GM23338 (cell line): ENCODE measurements around the gene F2. TPM values are rescaled to one million over a fixed set of nuclear protein-coding genes. Genes with fewer than 3 reads are reported as not detected.

ENCODE experiments used
- ATAC-seq: fragments of 200-7000 bp; cut with Tn5 transposase; 3 replicates; pipeline ENCODE4 v1.9.1; 2020
- DNase-seq: peaks from one replicate; pipeline ENCODE4 v3.0.0-alpha.2; 2015; ENCODE audit warnings: low spot score
- H2AFZ ChIP-seq: fragments of 200-600 bp; sonication (generic); 2 replicates; pipeline ENCODE4 v1.8.0; 2016; ENCODE audit warnings: antibody characterized with exemption, mild to moderate bottlenecking, moderate library complexity
- H3F3A ChIP-seq: fragments of 200-600 bp; sonication (generic); replicated peaks from 2 replicates; pipeline ENCODE4 v1.8.0; 2017; ENCODE audit warnings: antibody characterized with exemption, mixed run types, low read depth
- H3K27ac ChIP-seq: fragments of 200-600 bp; sonication (generic); 2 replicates; pipeline ENCODE4 v1.6.1; 2016; ENCODE audit warnings: low read depth
- H3K27me3 ChIP-seq: fragments of 200-600 bp; sonication (generic); 2 replicates; pipeline ENCODE4 v1.8.0; 2016; ENCODE audit warnings: mild to moderate bottlenecking, mixed run types, moderate library complexity; ENCODE audit not compliant: insufficient read depth
- H3K36me3 ChIP-seq: fragments of 200-600 bp; sonication (generic); 2 replicates; pipeline ENCODE4 v1.8.0; 2016; ENCODE audit warnings: mild to moderate bottlenecking; ENCODE audit not compliant: insufficient read depth
- H3K4me1 ChIP-seq: fragments of 200-600 bp; sonication (generic); 2 replicates; pipeline ENCODE4 v1.8.0; 2016; ENCODE audit warnings: mild to moderate bottlenecking, moderate library complexity; ENCODE audit not compliant: insufficient read depth
- H3K4me2 ChIP-seq: fragments of 200-600 bp; sonication (generic); 2 replicates; pipeline ENCODE4 v1.7.1; 2017; ENCODE audit warnings: mixed run types
- H3K4me3 ChIP-seq: fragments of 200-600 bp; sonication (generic); 2 replicates; pipeline ENCODE4 v1.6.1; 2016; ENCODE audit warnings: mixed run types
- H3K79me2 ChIP-seq: fragments of 200-600 bp; sonication (generic); replicated peaks from 2 replicates; pipeline ENCODE4 v1.8.0; 2017; ENCODE audit warnings: mild to moderate bottlenecking; ENCODE audit not compliant: insufficient read depth
- H3K9me2 ChIP-seq: fragments of 200-600 bp; sonication (generic); 2 replicates; pipeline ENCODE4 v1.8.0; 2017; ENCODE audit not compliant: insufficient read depth
- H4K20me1 ChIP-seq: fragments of 200-600 bp; sonication (generic); replicated peaks from 2 replicates; pipeline ENCODE4 v1.8.0; 2017; ENCODE audit warnings: mild to moderate bottlenecking; ENCODE audit not compliant: insufficient read depth
- H3K27ac Mint-ChIP-seq: 2 replicates; pipeline ENCODE4 v1.8.0; 2020; ENCODE audit warnings: inconsistent platforms, mild to moderate bottlenecking, moderate library complexity, mixed read lengths
- H3K27me3 Mint-ChIP-seq: 3 replicates; pipeline ENCODE4 v1.8.0; 2022; ENCODE audit warnings: low read depth, mild to moderate bottlenecking, moderate library complexity, mixed read lengths, inconsistent platforms; ENCODE audit not compliant: insufficient read depth, poor library complexity
- H3K36me3 Mint-ChIP-seq: 3 replicates; pipeline ENCODE4 v1.8.0; 2021; ENCODE audit warnings: low read depth, mild to moderate bottlenecking, inconsistent platforms, moderate library complexity, mixed read lengths
- H3K4me1 Mint-ChIP-seq: 3 replicates; pipeline ENCODE4 v1.8.0; 2020; ENCODE audit warnings: mild to moderate bottlenecking, inconsistent platforms, mixed read lengths
- H3K4me3 Mint-ChIP-seq: 3 replicates; pipeline ENCODE4 v1.8.0; 2021; ENCODE audit warnings: moderate library complexity, mild to moderate bottlenecking, inconsistent platforms, mixed read lengths
- H3K9me3 Mint-ChIP-seq: 3 replicates; pipeline ENCODE4 v1.8.0; 2020; ENCODE audit warnings: moderate library complexity, mild to moderate bottlenecking, inconsistent platforms, mixed read lengths
- CREB1 ChIP-seq: fragments of 250-450 bp; sonication (Bioruptor Pico); IDR thresholded peaks from 2 replicates; pipeline ENCODE4 v1.5.0; 2020; ENCODE audit warnings: low read depth, mild to moderate bottlenecking, moderate library complexity
- EZH2 ChIP-seq: fragments of 200-600 bp; sonication (generic); IDR thresholded peaks from one replicate; pipeline ENCODE4 v1.8.0; 2017; ENCODE audit warnings: antibody characterized with exemption, mild to moderate bottlenecking, low read depth; ENCODE audit not compliant: unreplicated experiment
- EZH2phosphoT487 ChIP-seq: fragments of 200-600 bp; sonication (generic); IDR thresholded peaks from one replicate; pipeline ENCODE4 v1.8.1; 2018; ENCODE audit warnings: antibody characterized with exemption; ENCODE audit not compliant: unreplicated experiment
- JUNB ChIP-seq: IDR thresholded peaks from one replicate; pipeline ENCODE4 v1.6.1; 2016; ENCODE audit warnings: antibody characterized with exemption; ENCODE audit not compliant: unreplicated experiment
- NANOG ChIP-seq: IDR thresholded peaks from 2 replicates; pipeline ENCODE4 v1.6.1; 2016; ENCODE audit warnings: antibody characterized with exemption, borderline replicate concordance
- POLR2AphosphoS5 ChIP-seq: IDR thresholded peaks from 2 replicates; pipeline ENCODE4 v1.6.1; 2016; ENCODE audit warnings: antibody characterized with exemption, low read depth
- STAT1 ChIP-seq: IDR thresholded peaks from one replicate; pipeline ENCODE4 v1.6.1; 2016; ENCODE audit warnings: antibody characterized with exemption; ENCODE audit not compliant: unreplicated experiment
- ZNF331 ChIP-seq: fragments of 250-450 bp; sonication (Bioruptor Pico); IDR thresholded peaks from 2 replicates; pipeline ENCODE4 v1.5.0; 2020; ENCODE audit warnings: low read depth, mild to moderate bottlenecking, moderate library complexity
- polyA plus RNA-seq: library from polyadenylated mRNA; unstranded; fragments of >200 nt; fragmentation: Nextera tagmentation; extraction: Ambion mirVana; gene quantifications from 2 replicates; pipeline ENCODE4 v1.2.1, GENCODE V29; 2016
- total RNA-seq: library from RNA; depleted of rRNA; stranded (reverse); fragments of >200 nt; shearing (Covaris generic); gene quantifications from 2 replicates; pipeline ENCODE4 v1.2.3, GENCODE V29; 2014
- TF ChIP-seq, protein P1 (sequence below), 2 experiments: fragments of 200-600 bp in 1 of 2; sonication (generic) in 1 of 2; conservative IDR thresholded peaks; 2 replicates each; pipeline versions ENCODE4 v1.5.1 to v1.6.1; 2016 to 2017; ENCODE audit warnings: antibody characterized with exemption in 2 of 2, low read depth in 2 of 2, mild to moderate bottlenecking in 2 of 2, moderate library complexity in 1 of 2
- TF ChIP-seq, protein P2 (sequence below): IDR thresholded peaks from one replicate; pipeline ENCODE4 v1.6.1; 2018; ENCODE audit warnings: antibody characterized with exemption; ENCODE audit not compliant: unreplicated experiment
- TF ChIP-seq, protein P3 (sequence below): IDR thresholded peaks from 2 replicates; pipeline ENCODE4 v1.6.1; 2016; ENCODE audit warnings: antibody characterized with exemption

Gene F2
- total and polyA plus RNA-seq, 2 experiments from 2014 or later: 0.21 TPM; not detected in 1

DNA sequence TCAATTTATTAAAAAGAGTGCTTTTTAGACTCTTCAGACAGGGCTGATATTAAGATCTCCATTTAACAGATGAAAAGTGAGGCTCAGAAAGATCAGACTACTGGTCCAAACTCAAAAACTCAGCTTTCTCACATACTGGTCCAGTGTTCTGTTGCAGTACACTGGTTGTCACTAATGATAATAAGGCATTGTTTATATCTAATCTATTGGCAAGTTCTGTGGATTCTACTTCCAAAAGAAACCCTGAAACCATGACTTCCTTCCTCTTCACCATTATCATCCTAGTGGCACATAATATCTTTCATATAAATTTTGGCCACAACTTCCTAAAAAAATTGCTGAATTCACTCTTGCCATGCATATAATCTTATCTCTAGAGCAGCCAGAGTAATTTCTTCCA lies 36.9 kb downstream of the F2 start (continued):
- TF ChIP-seq, protein P1, sequence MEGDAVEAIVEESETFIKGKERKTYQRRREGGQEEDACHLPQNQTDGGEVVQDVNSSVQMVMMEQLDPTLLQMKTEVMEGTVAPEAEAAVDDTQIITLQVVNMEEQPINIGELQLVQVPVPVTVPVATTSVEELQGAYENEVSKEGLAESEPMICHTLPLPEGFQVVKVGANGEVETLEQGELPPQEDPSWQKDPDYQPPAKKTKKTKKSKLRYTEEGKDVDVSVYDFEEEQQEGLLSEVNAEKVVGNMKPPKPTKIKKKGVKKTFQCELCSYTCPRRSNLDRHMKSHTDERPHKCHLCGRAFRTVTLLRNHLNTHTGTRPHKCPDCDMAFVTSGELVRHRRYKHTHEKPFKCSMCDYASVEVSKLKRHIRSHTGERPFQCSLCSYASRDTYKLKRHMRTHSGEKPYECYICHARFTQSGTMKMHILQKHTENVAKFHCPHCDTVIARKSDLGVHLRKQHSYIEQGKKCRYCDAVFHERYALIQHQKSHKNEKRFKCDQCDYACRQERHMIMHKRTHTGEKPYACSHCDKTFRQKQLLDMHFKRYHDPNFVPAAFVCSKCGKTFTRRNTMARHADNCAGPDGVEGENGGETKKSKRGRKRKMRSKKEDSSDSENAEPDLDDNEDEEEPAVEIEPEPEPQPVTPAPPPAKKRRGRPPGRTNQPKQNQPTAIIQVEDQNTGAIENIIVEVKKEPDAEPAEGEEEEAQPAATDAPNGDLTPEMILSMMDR (conservative IDR thresholded peaks at IDR 0.05; ENCODE audit: low read depth in 2 of 2): no peak
- no peak for TF ChIP-seq CREB1 (CRISPR knock-in tag)
- TF ChIP-seq JUNB: no peak
- TF ChIP-seq, protein P2, sequence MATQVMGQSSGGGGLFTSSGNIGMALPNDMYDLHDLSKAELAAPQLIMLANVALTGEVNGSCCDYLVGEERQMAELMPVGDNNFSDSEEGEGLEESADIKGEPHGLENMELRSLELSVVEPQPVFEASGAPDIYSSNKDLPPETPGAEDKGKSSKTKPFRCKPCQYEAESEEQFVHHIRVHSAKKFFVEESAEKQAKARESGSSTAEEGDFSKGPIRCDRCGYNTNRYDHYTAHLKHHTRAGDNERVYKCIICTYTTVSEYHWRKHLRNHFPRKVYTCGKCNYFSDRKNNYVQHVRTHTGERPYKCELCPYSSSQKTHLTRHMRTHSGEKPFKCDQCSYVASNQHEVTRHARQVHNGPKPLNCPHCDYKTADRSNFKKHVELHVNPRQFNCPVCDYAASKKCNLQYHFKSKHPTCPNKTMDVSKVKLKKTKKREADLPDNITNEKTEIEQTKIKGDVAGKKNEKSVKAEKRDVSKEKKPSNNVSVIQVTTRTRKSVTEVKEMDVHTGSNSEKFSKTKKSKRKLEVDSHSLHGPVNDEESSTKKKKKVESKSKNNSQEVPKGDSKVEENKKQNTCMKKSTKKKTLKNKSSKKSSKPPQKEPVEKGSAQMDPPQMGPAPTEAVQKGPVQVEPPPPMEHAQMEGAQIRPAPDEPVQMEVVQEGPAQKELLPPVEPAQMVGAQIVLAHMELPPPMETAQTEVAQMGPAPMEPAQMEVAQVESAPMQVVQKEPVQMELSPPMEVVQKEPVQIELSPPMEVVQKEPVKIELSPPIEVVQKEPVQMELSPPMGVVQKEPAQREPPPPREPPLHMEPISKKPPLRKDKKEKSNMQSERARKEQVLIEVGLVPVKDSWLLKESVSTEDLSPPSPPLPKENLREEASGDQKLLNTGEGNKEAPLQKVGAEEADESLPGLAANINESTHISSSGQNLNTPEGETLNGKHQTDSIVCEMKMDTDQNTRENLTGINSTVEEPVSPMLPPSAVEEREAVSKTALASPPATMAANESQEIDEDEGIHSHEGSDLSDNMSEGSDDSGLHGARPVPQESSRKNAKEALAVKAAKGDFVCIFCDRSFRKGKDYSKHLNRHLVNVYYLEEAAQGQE: no peak
- TF ChIP-seq POLR2AphosphoS5: no peak

DNA sequence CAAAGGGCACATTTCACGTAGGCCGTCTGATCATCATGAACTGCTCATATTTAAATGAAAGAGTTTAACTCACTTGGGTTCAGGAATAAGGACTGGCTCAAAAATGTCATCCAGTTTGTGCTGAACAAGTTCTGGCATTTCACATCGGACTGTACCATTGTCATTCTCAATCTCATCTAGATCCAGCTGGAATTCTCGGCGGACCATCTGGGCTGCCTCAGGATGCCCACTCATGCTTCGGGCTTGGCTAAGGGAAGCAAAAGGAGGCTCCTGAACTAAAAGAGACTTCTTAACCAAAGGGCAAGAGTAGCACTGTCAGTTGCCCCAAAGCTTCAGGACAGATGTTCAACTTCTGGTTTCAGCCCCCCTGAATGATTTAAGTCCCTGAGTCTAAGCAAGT lies 40.2 kb downstream of the F2 start:
- Mint-ChIP-seq H3K9me3 (no peaks in the 10 kb centered on the region), H3K27me3 (no peaks in the 10 kb centered on the region)
- no peak for ATAC-seq

More for the DNA sequence above, 40.2 kb downstream of the F2 start:
- peaks cover 92% of the 10 kb centered on the region for H3K36me3 Mint-ChIP-seq
- DNase-seq: no peak
- no peak overlapping the region for H3K27ac Mint-ChIP-seq
- Histone ChIP-seq H3K9me2 (no peaks in the 10 kb centered on the region), H3K4me1 (no peaks in the 10 kb centered on the region), H3K4me3 (no peak overlapping the region), H4K20me1 (peaks cover 18% of the 10 kb centered on the region), H3K79me2 (no peaks in the 10 kb centered on the region), H3K4me2 (no peak overlapping the region), H3K27ac (no peak overlapping the region), H3F3A (peaks cover 5% of the 10 kb centered on the region; the same call in 1 of the 2 replicates), H2AFZ (no peak overlapping the region), H3K27me3 (no peaks in the 10 kb centered on the region), H3K36me3 (peaks cover 93% of the 10 kb centered on the region)
- no peaks in the 10 kb centered on the region for H3K4me1 Mint-ChIP-seq
- H3K4me3 Mint-ChIP-seq: no peak overlapping the region
- TF ChIP-seq STAT1 (no peak), NANOG (no peak), JUNB (no peak), CREB1 (CRISPR knock-in tag) (no peak), ZNF331 (CRISPR knock-in tag) (no peak), EZH2phosphoT487 (no peak), EZH2 (no peak)
- TF ChIP-seq, protein P2: no peak
- TF ChIP-seq, protein P3, sequence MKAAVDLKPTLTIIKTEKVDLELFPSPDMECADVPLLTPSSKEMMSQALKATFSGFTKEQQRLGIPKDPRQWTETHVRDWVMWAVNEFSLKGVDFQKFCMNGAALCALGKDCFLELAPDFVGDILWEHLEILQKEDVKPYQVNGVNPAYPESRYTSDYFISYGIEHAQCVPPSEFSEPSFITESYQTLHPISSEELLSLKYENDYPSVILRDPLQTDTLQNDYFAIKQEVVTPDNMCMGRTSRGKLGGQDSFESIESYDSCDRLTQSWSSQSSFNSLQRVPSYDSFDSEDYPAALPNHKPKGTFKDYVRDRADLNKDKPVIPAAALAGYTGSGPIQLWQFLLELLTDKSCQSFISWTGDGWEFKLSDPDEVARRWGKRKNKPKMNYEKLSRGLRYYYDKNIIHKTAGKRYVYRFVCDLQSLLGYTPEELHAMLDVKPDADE: no peak
